ENCODE results near the gene IQSEC1.

The IQSEC1 gene

DNA sequence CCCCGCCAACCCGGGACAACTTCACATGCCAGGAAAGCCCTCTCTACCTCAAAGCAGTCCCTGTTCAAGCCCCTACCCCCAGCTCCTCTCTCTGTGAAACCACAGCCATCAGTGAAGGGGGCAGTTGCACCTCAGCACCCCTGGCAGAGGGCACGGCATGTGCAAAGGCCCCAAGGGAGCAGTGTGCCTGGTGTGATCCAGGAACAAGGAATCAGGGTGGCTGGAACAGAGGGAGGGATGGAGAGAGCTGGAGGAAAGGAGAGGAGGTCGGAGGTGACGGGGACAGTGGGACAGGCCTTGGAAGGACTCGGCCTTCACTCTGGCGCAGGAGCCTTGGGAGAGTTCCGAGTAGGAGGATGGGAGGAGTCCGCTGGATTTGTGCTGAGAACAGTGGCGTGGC lies 26.5 kb upstream of the IQSEC1 start:
- no peak overlapping the region for H3K4me3 ChIP-seq (ENCODE audit: low read length)
- TF ChIP-seq, protein P1, sequence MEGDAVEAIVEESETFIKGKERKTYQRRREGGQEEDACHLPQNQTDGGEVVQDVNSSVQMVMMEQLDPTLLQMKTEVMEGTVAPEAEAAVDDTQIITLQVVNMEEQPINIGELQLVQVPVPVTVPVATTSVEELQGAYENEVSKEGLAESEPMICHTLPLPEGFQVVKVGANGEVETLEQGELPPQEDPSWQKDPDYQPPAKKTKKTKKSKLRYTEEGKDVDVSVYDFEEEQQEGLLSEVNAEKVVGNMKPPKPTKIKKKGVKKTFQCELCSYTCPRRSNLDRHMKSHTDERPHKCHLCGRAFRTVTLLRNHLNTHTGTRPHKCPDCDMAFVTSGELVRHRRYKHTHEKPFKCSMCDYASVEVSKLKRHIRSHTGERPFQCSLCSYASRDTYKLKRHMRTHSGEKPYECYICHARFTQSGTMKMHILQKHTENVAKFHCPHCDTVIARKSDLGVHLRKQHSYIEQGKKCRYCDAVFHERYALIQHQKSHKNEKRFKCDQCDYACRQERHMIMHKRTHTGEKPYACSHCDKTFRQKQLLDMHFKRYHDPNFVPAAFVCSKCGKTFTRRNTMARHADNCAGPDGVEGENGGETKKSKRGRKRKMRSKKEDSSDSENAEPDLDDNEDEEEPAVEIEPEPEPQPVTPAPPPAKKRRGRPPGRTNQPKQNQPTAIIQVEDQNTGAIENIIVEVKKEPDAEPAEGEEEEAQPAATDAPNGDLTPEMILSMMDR (conservative IDR thresholded peaks at IDR 0.05; ENCODE audit: low read length): no peak
- no peak for DNase-seq (ENCODE audit: low read depth)

DNA sequence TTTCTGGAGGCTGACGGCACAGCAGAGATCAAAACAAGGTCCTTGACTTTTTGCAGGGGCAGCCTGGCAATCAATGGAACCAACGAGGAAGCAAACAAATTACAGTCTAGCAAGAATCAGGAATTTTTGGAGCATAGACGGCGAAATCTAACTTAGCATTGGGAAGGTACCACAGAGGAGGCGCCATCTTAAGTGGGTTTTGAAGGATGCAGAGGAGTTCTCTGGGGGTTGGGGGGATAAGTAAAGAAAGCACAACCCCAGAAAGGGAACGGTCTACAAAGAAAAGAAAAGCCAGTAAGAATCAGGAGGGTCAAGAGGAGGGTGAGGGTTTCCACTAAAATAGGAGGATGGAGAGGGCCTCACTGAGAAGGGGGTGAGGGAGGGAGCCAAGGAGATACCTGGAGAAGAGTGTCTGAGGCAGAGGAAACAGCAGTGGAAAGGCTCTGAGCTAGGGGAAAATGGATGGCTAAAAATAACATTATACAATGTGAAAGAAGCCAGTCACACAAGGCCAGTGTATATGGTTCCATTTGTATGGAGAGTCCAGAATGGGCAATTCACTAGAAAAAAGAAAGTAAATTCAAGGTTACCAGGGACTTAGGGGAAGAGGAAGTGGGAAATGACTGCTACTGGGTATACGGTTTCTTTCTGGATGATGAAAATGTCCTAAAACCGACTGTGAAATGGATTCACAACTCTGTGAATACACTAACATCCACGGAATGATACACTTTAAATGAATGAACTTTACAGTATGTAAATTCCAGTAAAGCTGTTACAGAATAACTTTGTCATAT lies 25.2 kb upstream of the IQSEC1 start:
- H3K4me3 ChIP-seq (ENCODE audit: low read length): no peak overlapping the region
- TF ChIP-seq, protein P1 (conservative IDR thresholded peaks at IDR 0.05; ENCODE audit: low read length): no peak
- no peak for DNase-seq (ENCODE audit: low read depth)

DNA sequence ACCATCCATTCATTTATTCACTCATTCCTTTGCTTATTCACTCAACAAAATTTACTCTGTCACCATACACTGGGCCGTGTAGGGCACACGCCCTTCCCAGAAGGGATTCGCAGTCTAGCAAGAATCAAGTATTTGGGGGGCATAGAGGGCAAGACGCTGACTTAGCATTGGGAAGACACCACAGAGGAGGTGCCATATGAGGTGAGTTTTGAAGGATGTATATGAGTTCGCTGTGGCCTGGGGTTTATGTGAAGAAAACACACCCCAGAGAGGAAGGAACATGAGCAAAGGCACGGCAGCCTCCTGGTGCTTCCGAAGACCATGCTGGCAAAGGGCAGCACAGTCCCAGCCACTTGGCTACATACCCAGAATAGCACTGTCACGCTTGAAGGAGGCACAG lies 23.1 kb upstream of the IQSEC1 start:
- DNase-seq (ENCODE audit: low read depth): no peak
- TF ChIP-seq, protein P1 (conservative IDR thresholded peaks at IDR 0.05; ENCODE audit: low read length): no peak
- H3K4me3 ChIP-seq (ENCODE audit: low read length): no peak overlapping the region

DNA sequence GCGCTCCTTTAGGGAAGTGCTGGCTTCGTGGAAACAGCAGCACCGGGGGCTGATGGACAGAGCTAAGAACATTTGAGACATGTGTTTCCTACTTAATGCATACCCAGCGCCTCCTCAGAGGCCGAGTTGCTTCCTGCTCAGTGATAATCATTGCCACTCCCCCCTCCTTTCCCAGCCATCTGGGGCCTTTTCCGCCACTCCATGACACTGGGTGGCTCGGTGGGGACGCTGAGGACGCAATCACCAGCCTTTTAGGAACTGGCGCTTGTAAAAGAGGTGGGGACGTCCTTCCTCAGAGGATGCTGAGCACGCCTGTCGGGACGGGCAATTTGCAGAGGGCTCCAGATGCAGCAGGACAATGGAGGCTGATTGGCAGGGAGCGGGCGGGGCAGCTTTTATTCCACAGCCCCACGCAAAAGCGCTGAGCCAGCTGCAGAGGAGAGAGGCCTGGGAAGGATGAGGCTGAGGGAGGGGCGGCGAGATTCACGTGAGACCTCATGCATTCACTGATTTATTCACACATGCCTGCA lies 22.2 kb upstream of the IQSEC1 start:
- DNase-seq (ENCODE audit: low read depth): no peak
- no peak overlapping the region for H3K4me3 ChIP-seq (ENCODE audit: low read length)
- TF ChIP-seq, protein P1 (conservative IDR thresholded peaks at IDR 0.05; ENCODE audit: low read length): no peak

DNA sequence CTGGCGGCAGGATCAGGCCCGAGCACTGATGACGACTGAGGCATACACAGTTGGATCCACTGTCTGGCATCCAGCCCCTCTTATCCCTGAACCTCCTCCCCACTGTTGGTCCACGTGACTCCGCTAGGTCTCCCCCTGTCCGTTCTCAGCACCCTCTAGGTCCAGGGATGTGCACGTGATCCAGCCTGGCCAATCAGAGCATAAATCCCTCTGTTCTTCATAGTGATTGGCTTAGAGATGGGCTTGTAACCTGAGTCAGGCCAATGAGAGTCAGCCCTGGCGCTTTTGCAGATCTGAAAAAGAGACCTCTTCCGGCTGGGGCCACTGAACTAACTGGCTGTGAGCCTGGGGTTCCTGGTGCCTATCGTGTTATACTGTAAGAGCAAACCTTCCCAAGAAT lies 20.5 kb upstream of the IQSEC1 start:
- DNase-seq (ENCODE audit: low read depth): no peak
- TF ChIP-seq, protein P1 (conservative IDR thresholded peaks at IDR 0.05; ENCODE audit: low read length): no peak
- H3K4me3 ChIP-seq (ENCODE audit: low read length): no peak overlapping the region

DNA sequence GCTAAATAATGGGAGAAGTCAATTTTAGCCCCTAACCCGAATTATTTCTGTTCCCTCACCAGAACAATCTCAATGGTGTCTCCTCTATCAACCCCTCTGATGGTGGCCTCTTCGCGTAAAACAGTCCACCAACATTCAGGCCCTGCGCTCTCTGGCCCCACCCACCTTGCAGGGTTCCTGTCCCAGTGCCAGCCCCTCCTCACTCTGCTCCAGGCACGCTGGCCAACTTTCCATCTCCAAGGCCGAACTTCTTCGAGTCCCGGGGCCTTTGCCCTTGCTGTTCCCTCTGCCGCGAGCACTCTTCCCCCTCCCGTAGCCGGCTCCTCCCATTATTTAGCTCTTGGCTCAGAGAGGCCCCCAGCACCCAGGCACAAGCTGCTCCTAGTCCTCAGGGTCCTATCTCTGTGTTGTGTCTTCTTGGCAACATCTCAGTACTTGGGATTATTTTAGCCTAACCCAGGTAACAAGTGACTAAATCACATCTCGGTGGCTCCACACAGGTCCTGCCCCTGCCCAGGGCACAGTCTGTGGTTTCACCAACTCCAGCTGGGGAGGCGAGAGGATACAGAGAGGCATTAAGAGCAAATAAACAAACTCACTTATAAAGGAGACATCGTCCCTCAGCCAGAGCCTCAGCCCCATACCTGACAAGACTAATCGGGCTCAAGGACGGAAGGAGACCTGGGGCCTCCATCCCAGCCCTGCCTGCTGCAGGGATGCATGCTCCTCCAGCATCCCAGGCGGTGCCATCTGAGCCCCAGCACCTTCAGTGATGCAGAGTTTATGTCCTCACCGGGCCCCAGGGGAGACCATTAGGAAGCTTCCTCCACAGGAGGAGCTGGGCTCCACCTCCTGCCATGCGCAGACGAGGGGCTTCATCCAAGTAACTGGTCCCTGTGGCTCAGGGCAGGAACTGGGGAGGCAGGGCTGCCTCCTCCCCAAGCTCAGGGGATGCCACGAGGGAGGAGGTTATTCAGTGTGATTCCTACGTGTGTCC lies 19.7 kb upstream of the IQSEC1 start:
- TF ChIP-seq, protein P1 (conservative IDR thresholded peaks at IDR 0.05; ENCODE audit: low read length): no peak
- no peak for DNase-seq (ENCODE audit: low read depth)
- H3K4me3 ChIP-seq (ENCODE audit: low read length): no peak overlapping the region

All from AG10803 (cell line).